GM21717 (cell line): ENCODE results near the gene GSTM1.
"Not testable (repeated sequence)": the region's sequence is repeated elsewhere in the genome, so short reads cannot be mapped to it uniquely, and the experiment has no call there.

Experiments
- ATAC-seq: cut with Tn5 transposase; IDR thresholded peaks from one replicate; pipeline ENCODE4 v1.9.1; 2021; ENCODE audit warnings: mild to moderate bottlenecking, moderate library complexity; ENCODE audit not compliant: unreplicated experiment

The GSTM1 gene

DNA sequence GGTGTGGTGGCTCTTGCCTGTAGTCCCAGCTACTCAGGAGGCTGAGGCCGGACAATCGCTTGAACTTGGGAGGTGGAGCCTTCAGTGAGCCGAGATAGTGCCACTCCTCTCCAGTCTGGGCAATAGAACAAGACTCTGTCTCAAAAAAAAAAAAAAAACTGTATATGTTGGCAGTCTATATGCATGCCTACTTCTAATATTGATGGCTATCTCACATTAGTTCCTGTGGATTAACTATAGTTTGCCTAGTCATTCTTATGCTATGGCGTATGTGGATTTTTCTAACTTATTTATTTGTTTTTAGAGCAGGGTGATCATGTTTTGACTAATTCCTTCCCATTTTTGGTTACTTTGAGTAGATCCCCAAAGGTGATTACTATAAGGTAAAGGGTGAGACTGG lies 9.4 kb downstream of the GSTM1 start:
- no peak for ATAC-seq

GRCh38 chr1:109697861-109698260 lies 10.2 kb downstream of the GSTM1 start:
- not testable (repeated sequence) for ATAC-seq

- not testable (repeated sequence) for ATAC-seq
Observed at GRCh38 chr1:109702940-109703339, 15.3 kb downstream of the GSTM1 start.

- ATAC-seq = no peak
Observed at GRCh38 chr1:109704173-109704572, 16.6 kb downstream of the GSTM1 start.

- ATAC-seq = no peak
Observed at GRCh38 chr1:109705411-109705810, 17.8 kb downstream of the GSTM1 start.

DNA sequence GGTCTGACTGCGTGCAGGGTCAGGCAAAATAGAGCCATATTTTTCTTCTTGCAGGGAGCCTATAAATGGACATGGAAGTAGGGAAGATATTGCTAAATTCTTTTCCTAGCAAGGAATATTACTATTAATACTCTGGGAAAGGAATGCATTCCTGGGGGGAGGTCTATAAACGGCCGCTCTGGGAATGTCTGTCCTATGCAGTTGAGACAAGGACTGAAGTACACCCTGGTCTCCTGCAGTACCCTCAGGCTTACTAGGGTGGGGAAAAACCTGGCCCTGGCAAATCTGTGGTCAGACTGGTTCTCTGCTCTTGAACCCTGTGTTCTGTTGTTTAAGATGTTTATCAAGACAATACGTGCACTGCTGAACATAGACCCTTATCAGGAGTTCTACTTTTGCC lies 21.3 kb downstream of the GSTM1 start:
- not testable (repeated sequence) for ATAC-seq

- not testable (repeated sequence) for ATAC-seq
Observed at GRCh38 chr1:109709822-109710221, 22.2 kb downstream of the GSTM1 start.

DNA sequence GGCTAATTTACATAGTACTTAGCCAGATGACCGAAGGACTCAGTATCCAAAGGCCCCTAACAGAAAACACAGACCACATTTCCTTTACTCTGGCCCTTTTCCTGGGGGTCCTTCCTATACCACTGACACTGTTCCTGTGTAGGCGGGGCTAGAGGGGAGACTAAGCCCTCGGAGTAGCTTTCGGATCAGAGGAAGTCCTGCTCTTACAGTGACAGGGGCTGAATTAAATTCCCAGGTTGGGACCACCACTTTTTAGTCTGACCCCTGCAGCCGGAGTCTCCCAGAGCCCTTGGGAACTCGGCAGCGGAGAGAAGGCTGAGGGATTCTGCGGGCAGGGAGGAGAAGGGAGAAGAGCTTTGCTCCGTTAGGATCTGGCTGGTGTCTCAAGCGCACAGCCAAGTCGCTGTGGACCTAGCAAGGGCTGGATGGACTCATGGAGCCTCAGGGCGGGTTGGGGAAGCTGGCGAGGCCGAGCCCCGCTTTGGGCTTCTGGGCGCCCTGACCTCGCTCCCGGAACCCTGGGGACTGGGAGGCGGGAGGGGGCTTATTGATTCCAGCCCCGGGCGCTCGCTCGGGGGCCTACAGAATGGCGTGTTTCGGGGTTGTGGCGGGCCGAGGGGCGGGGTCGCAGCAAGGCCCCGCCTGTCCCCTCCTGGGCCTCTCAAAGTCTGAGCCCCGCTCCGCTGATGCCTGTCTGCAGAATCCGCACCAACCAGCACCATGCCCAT lies 24.1 kb downstream of the GSTM1 start, which contains the start of gene GSTM5:
GSTM5 (plus strand) TSS at position 659 of the 728 bp plus-strand sequence; CDS start at position 721, 62 bp downstream.
- not testable (repeated sequence) for ATAC-seq

DNA sequence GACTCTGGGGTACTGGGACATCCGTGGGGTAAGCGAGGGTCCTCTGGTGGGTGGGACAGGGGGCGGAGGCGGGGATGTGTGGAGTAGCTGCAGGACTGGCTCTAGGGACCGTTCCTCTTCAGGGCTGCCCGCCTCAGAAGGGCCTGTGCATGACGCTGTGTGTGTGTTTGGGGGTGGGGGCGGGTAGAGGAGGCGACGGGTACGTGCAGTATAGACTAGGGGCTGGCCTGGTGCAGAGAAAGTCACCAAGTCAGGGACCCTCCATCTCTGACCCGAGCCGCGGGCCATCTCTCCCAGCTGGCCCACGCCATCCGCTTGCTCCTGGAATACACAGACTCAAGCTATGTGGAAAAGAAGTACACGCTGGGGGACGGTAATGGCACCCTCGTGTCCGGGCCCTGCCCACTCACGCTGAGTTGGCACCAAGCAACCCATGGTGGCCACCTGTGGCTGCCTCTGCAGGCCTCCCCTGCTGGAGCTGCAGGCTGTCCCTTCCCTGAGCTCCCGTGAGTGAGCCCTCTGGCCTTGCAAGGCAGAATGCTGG lies 24.8 kb downstream of the GSTM1 start:
- no peak for ATAC-seq

- no peak for ATAC-seq
Observed at GRCh38 chr1:109713636-109714035, 26.0 kb downstream of the GSTM1 start.

GRCh38 chr1:109714661-109715372 lies 27.2 kb downstream of the GSTM1 start:
- ATAC-seq = no peak

DNA sequence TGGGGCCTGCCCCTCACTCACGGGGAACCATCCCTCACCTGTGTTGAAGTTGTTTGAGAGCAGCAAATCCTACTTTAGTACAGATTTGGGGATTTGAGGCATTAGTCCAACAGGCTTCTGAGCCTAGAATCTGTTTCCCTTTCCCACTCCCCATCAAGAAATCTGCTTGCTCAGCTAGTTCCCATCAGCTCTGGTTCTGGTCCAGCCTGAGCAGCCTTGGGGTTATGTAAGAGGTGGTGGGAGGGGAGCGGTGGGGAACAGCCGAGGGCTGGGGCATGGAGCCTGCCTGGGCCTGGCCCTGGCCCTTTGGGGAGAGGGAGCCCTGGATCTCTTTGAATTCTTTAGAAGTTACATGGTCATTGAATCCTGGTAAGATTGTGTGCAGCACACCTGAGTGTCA lies 28.5 kb downstream of the GSTM1 start:
- no peak for ATAC-seq

DNA sequence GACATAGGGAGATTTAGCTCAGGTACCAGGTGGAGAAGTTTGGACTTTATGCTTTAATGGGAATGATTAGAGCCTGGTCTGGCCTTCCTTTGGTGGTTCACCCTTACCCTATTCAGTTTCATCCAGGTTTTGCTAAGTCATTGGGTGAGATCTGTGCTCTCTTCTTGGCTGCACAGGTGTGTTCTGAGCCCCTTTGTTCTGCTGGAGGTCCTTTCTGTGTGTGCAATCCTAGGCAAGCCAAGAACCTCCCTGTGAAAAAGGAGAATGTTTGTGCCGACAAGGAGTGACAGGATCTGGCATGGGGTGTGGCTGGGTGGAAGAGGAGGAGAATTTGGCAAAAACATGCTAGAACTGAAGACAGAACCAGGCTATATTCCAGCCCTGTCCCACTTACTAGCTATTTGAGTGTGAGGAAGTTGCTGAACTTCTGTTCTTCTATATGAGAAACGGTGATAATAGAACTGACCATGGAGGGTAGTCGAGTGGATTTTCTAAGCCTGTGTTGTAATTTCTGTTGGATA lies 29.0 kb downstream of the GSTM1 start:
- ATAC-seq = no peak

GRCh38 chr1:109717729-109718128 lies 30.1 kb downstream of the GSTM1 start:
- no peak for ATAC-seq

DNA sequence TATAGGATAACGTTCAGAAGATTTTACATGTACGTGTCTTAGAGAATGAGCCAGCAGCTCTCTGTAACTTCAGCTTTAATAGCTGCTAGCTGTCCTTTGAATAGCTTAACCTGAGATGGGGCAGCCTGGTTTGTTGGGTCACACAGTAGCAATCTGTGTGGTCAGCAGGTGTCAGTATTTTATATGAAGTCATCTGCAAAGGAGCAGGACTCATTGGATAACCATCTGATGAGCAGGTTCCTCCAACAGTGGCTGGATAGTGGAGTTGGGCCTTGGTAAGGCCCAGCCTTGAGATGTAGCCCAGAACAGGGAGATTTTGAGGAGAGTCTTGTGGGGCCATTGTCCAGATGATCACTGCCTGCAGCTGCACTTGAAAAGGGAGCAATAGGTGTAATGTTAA lies 30.9 kb downstream of the GSTM1 start:
- no peak for ATAC-seq

DNA sequence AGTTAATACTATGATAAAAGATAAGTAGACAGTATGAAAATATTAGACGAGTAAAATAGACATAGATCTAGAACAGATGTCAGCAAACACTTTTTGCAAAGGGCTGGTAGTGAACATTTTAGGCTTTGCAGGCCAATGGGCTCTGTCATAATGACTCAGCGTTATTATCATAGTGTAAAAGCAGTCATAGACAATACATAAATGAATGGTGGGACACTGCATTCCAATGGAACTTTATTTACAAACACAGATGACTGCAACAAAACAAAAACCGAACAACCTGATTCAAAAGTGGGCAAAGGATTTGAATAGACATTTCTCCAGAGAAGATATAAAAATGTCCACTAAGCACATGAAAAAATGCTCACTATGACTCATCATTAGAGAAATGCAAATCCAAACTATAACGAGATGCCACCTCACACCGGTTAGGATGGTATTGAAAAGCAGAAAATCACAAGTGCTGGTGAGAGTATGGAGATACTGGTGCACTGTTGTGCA lies 31.8 kb downstream of the GSTM1 start:
- ATAC-seq = peak; percentile 70

- ATAC-seq = no peak
Observed at GRCh38 chr1:109721042-109721441, 33.4 kb downstream of the GSTM1 start.

- ATAC-seq = no peak
Observed at GRCh38 chr1:109721971-109722370, 34.4 kb downstream of the GSTM1 start.

DNA sequence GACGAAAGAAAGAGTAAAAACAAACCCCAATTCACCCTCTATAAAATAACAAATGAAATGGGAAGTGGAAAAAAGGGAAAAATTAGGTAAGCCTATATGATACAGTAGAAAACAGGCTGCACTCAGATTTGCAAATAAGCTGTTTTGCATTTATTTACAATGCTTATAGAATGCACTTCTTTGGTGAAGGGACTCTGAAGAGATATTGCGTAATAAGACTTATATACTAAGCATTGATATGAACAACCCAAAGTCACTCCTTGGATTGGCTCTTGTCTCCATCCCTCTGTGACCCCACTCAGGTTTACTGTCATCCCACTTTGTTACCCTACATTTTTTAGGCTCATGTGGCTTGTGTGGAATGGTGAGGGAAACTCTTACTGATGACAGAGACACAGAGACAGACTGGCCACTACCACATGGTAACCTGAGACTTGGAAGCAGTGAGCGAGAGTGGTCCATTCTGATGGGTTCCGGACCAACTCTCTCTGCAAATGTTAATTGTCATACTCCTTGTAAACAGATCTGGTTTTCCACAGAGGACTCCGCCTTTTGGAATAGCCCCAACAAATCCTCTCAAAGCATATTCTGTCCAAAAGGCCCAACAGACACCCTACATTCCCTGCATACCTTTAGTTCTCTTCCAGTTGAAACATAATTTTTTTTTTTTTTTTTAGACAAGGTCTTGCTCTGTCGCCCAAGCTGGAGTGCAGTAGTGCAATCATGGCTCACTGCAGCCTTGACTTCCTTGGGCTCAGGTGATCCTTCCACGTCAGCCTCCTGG lies 35.5 kb downstream of the GSTM1 start:
- ATAC-seq = no peak

- ATAC-seq = no peak
Observed at GRCh38 chr1:109724933-109725332, 37.3 kb downstream of the GSTM1 start.

DNA sequence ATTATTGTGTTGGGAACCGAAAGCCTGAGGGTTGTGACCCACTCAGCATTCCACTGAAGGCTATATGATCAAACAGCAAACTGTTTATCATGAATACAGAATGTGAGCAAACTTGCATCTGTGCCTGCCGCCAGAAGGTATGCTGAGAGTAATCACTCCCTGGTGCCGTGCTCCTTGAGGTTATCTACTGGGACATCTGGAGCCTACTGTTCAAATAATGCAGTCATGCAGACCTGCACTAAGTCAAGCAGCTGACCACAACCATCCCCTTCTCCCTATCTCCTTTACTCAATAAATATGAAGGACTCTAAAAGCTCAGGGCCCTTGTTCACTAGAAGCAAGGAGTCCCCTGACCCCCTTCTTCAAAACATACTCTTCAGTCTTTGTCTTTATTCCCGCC lies 37.9 kb downstream of the GSTM1 start:
- ATAC-seq = no peak
